HepG2 (cell line): ENCODE data around the gene COL4A2. TPM values are rescaled to one million over a fixed set of nuclear protein-coding genes. Genes with fewer than 3 reads are reported as not detected.

Experiments used
- CTCF ChIP-seq: sonication (generic); formaldehyde crosslinking; IDR thresholded peaks from 2 replicates; pipeline ENCODE4 v1.5.0; 2020; ENCODE audit warnings: mild to moderate bottlenecking, missing genetic modification reagents, moderate library complexity
- DPF2 ChIP-seq: sonication (generic); formaldehyde crosslinking; IDR thresholded peaks from 2 replicates; pipeline ENCODE4 v1.4.0; 2020; ENCODE audit warnings: mild to moderate bottlenecking, low read depth, missing genetic modification reagents, borderline replicate concordance
- IRF2 ChIP-seq: IDR thresholded peaks from 2 replicates; pipeline ENCODE4 v1.6.1; 2018; ENCODE audit warnings: missing genetic modification reagents, missing compliant biosample characterization
- KDM2A ChIP-seq: sonication (generic); formaldehyde crosslinking; IDR thresholded peaks from 2 replicates; pipeline ENCODE4 v1.4.0; 2020; ENCODE audit warnings: low read depth, missing genetic modification reagents, borderline replicate concordance
- MEIS1 ChIP-seq: sonication (generic); formaldehyde crosslinking; IDR thresholded peaks from 2 replicates; pipeline ENCODE4 v1.9.0; 2021; ENCODE audit warnings: mild to moderate bottlenecking, missing genetic modification reagents, moderate library complexity, borderline replicate concordance
- MEIS2 ChIP-seq: sonication (generic); formaldehyde crosslinking; IDR thresholded peaks from 2 replicates; pipeline ENCODE4 v1.9.0; 2021; ENCODE audit warnings: mild to moderate bottlenecking, missing genetic modification reagents
- POLR2A ChIP-seq, 2 experiments: IDR thresholded peaks; 2 replicates each; pipeline ENCODE4 v1.6.1; 2011; ENCODE audit warnings: low read depth in 2 of 2, low read length in 2 of 2, mild to moderate bottlenecking in 1 of 2, moderate library complexity in 1 of 2; ENCODE audit not compliant: insufficient read depth in 1 of 2
- POLR2AphosphoS2 ChIP-seq: IDR thresholded peaks from 2 replicates; pipeline ENCODE4 v1.6.1; 2011; ENCODE audit warnings: low read depth, low read length, improper control_type of control experiment
- RELA ChIP-seq: sonication (generic); formaldehyde crosslinking; IDR thresholded peaks from 2 replicates; pipeline ENCODE4 v1.4.0; 2020; ENCODE audit warnings: missing genetic modification reagents
- RORA ChIP-seq: sonication (generic); formaldehyde crosslinking; IDR thresholded peaks from 2 replicates; pipeline ENCODE4 v1.5.0; 2020; ENCODE audit warnings: mild to moderate bottlenecking, missing genetic modification reagents, moderate library complexity
- SMC3 ChIP-seq: IDR thresholded peaks from 2 replicates; pipeline ENCODE4 v1.6.1; 2011; ENCODE audit warnings: low read length, improper control_type of control experiment
- TFE3 ChIP-seq: IDR thresholded peaks from 2 replicates; pipeline ENCODE4 v1.6.1; 2016
- YEATS4 ChIP-seq: sonication (generic); formaldehyde crosslinking; IDR thresholded peaks from 2 replicates; pipeline ENCODE4 v1.4.0; 2020; ENCODE audit warnings: missing genetic modification reagents, borderline replicate concordance
- ZMYM2 ChIP-seq: sonication (generic); formaldehyde crosslinking; IDR thresholded peaks from 2 replicates; pipeline ENCODE4 v1.8.0; 2022; ENCODE audit warnings: mild to moderate bottlenecking, missing genetic modification reagents
- ZNF232 ChIP-seq: sonication (generic); formaldehyde crosslinking; IDR thresholded peaks from 2 replicates; pipeline ENCODE4 v1.4.0; 2020; ENCODE audit warnings: missing genetic modification reagents, borderline replicate concordance
- ZNF326 ChIP-seq: sonication (generic); formaldehyde crosslinking; IDR thresholded peaks from 2 replicates; pipeline ENCODE4 v1.4.0; 2020; ENCODE audit warnings: missing genetic modification reagents, borderline replicate concordance
- ZNF557 ChIP-seq: sonication (generic); formaldehyde crosslinking; IDR thresholded peaks from 2 replicates; pipeline ENCODE4 v1.4.0; 2020; ENCODE audit warnings: missing genetic modification reagents
- ZNF577 ChIP-seq: sonication (generic); formaldehyde crosslinking; IDR thresholded peaks from 2 replicates; pipeline ENCODE4 v1.4.0; 2020; ENCODE audit warnings: mild to moderate bottlenecking, low read depth, missing genetic modification reagents, borderline replicate concordance
- ZSCAN20 ChIP-seq: sonication (generic); formaldehyde crosslinking; IDR thresholded peaks from 2 replicates; pipeline ENCODE4 v1.4.0; 2020; ENCODE audit warnings: missing genetic modification reagents, mild to moderate bottlenecking, borderline replicate concordance
- polyA plus RNA-seq, 8 experiments: library from polyadenylated mRNA; depleted of rRNA in 3 of 8; stranded (reverse) in 7 of 8; unstranded in 1 of 8; fragments of >200 nt; fragmentation: Illumina TruSeq in 4 of 8; extraction: Trizol in 4 of 8; gene quantifications; 2 replicates each; pipeline versions ENCODE4 v1.2.1 to v1.2.3, GENCODE V29; 2011 to 2016; ENCODE audit warnings: low read depth in 4 of 8, missing spikeins in 1 of 8, mixed read lengths in 1 of 8; ENCODE audit not compliant: insufficient read depth in 1 of 8
- total RNA-seq, 5 experiments: library from RNA; depleted of rRNA; stranded (reverse); fragments of >200 nt; fragmentation: Illumina TruSeq; extraction: Trizol; gene quantifications; 2 replicates each; pipeline ENCODE4 v1.2.3, GENCODE V29; 2016; ENCODE audit warnings: low read depth in 1 of 5
- TF ChIP-seq, protein P1 (sequence below): sonication (generic); formaldehyde crosslinking; IDR thresholded peaks from 2 replicates; pipeline ENCODE4 v1.4.0; 2020; ENCODE audit warnings: mild to moderate bottlenecking, low read depth, missing genetic modification reagents
- TF ChIP-seq, protein P2 (sequence below): sonication (generic); formaldehyde crosslinking; conservative IDR thresholded peaks from 2 replicates; pipeline ENCODE4 v1.4.0; 2020; ENCODE audit warnings: missing genetic modification reagents

COL4A2 gene
- total and polyA plus RNA-seq, 2 of the 13 experiments (the other 11 are each of a cell fraction or from before 2014, with no cell fraction given) = 0.22 to 1.9 TPM

DNA sequence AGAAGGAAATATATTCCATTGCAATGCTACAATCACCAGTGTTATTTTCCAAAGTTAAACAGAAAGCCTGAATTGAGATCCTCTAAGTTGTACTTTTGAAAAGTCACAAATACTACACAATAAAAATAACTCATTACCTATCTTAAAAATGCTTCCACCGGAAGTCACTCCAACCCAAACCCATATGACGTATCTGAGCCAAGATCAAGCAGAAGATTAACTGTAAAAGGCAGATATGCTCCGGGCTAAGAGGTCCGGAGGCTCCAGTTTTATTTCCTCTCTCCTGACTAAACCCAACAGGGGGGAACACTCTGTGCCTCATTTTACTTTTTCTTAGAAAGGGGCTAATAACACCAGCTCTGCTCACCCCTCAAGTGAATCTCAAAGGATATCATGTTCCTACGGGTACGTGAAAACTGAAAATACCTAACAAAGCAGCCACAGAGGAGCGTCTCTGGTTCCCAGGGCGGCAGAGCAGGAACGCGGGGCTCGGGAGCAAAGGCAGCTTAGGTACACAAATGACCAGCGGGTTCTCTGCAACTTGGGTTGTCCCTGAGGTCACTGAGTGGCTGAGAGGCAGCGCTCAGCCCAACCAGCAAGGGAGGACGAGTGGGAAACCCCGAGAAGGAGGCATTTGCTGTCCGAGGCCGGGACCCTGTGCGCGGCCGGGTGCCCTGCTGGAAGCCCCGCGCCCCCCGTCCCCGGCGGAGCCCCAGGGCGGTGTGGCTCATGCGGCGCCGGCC is 253.7 kb downstream of the COL4A2 start (continued):
- TF ChIP-seq, protein P1, sequence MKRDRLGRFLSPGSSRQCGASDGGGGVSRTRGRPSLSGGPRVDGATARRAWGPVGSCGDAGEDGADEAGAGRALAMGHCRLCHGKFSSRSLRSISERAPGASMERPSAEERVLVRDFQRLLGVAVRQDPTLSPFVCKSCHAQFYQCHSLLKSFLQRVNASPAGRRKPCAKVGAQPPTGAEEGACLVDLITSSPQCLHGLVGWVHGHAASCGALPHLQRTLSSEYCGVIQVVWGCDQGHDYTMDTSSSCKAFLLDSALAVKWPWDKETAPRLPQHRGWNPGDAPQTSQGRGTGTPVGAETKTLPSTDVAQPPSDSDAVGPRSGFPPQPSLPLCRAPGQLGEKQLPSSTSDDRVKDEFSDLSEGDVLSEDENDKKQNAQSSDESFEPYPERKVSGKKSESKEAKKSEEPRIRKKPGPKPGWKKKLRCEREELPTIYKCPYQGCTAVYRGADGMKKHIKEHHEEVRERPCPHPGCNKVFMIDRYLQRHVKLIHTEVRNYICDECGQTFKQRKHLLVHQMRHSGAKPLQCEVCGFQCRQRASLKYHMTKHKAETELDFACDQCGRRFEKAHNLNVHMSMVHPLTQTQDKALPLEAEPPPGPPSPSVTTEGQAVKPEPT (CRISPR knock-in tag) = 0 out of 2 replicates have a peak, but pooled peaks have one; percentile 16
- TF ChIP-seq TFE3 (CRISPR knock-in tag) = no peak
- no peak for TF ChIP-seq YEATS4 (CRISPR knock-in tag)
- TF ChIP-seq ZNF326 (CRISPR knock-in tag) = no peak
- TF ChIP-seq MEIS2 (CRISPR knock-in tag) = no peak
- TF ChIP-seq POLR2AphosphoS2 = no peak
- TF ChIP-seq CTCF (CRISPR knock-in tag) = no peak
- no peak for TF ChIP-seq SMC3
- TF ChIP-seq ZSCAN20 = no peak
- TF ChIP-seq, protein P2, sequence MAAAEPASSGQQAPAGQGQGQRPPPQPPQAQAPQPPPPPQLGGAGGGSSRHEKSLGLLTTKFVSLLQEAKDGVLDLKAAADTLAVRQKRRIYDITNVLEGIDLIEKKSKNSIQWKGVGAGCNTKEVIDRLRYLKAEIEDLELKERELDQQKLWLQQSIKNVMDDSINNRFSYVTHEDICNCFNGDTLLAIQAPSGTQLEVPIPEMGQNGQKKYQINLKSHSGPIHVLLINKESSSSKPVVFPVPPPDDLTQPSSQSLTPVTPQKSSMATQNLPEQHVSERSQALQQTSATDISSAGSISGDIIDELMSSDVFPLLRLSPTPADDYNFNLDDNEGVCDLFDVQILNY (CRISPR knock-in tag) = no peak
- TF ChIP-seq RELA (CRISPR knock-in tag) = no peak
- no peak for TF ChIP-seq RORA (CRISPR knock-in tag)
- no peak; the same call in 1 of the 2 replicates for TF ChIP-seq DPF2
- no peak for TF ChIP-seq ZMYM2 (CRISPR knock-in tag)
- TF ChIP-seq KDM2A (CRISPR knock-in tag) = peak; percentile 24; the same call in 1 of the 2 replicates
- no peak for TF ChIP-seq MEIS1 (CRISPR knock-in tag)
- peak; percentile 14; the same call in 1 of the 2 replicates for TF ChIP-seq ZNF557 (CRISPR knock-in tag)
- no peak for TF ChIP-seq POLR2A (IDR thresholded peaks at IDR 0.05; ENCODE audit: insufficient read depth in 1 of 2, low read depth in 2 of 2, low read length in 2 of 2)
- TF ChIP-seq IRF2 (CRISPR knock-in tag) = no peak
- TF ChIP-seq ZNF577 (CRISPR knock-in tag) = no peak
- TF ChIP-seq ZNF232 (CRISPR knock-in tag) = no peak
